Pulmonary artery endothelial cell (primary cell): ENCODE measurements around the gene TEKT2. TPM values are rescaled to one million over a fixed set of nuclear protein-coding genes. Genes with fewer than 3 reads are reported as not detected.

Source experiments
- DNase-seq: peaks from one replicate; pipeline ENCODE4 v3.0.0-alpha.2; 2011; ENCODE audit warnings: low read depth, low spot score
- total RNA-seq: library from RNA; depleted of rRNA; stranded (reverse); fragments of >200 nt; gene quantifications from 2 replicates; pipeline ENCODE4 v1.2.3, GENCODE V29; 2014

Gene TEKT2
- total RNA-seq, 1 donor from 2014 or later, result 0.13 TPM

DNA sequence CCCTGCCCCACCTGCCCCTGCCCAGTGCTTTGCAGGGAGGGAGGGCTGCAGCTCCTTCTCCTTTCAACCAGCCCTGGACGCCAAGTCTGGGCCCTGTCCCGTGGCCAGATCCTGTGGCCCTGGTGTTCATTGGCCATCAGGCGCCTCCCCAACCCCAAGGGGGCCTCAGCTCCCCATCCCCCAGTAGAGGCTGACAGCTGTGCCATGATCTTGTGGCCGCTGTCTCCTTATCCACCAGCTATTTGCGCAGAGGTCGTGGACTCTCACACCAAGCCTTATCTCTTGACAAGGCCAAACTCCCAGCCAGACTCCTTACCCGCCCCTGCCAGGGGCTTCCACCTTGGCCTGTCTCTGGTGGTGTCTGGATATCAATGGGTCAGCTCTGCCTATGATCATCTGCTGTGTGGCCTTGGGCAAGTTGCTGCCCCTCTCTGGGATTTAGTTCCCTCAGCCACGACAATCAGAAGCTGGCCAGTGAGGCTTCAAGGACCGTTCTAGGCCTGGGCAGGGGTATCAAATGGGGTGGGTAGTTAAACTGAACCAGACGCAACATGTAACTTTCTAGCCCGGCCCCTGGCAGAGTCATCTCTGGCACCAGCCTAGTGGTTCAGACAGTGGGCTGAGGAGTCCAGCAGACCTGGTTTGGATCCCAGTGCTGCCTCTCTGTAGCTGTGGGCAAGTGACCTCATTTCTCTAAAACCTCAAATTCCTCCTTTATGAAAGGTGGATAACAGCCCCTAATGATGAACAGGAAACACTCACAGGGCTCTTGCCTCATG, 44.4 kb downstream of the TEKT2 start:
- DNase-seq, result no peak

DNA sequence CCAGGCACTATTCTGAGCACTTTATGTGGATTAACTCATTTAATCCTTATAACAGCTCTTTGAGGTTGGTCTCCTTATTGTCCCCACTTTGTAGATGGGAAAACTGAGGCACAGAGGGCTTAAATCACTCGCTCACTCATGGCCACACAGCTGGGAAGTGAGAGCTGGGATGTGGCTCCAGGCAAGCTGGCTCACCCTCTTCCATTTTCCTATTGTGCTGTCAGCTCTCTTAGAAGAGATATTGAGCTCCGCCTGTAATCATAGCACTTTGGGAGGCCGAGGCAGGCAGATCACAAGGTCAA, 45.0 kb downstream of the TEKT2 start:
- DNase-seq, result no peak

DNA sequence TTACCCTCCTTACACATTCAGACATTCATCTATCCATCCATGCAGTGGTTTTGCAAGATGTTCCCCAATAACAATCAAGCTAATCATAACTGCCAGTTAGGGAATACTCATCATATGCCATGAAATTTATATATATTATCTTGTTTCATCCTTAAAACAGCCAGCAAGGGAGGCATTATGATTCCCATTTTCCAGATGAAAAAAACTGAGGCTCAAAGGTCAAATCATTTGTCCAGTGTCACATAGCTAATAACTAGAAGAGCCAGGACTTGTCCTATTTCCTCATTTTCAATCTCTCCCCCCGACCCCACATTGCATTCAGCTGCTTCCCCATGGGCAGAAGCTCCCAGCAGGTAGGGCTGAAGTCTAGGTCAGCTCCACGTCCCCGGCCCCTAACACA, 48.1 kb downstream of the TEKT2 start:
- no peak for DNase-seq

DNA sequence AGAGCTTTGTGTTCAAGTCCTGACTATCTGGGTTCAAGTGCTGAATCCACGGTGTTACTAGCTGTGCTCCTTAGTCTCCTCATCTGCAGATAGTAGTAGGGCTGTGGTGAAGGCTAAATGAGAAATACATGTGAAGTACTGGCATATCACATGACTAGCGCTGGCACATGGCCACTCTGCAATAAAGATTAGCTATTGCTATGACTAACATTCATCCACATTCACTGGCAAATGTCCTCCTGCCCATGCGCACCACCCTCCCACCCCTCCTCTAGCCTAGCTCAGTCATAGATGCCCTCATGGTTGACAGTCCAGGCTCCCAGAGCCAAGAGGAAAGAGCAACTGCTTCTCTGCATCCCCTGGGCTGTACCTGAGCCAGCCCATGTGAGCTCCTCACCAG, 49.6 kb downstream of the TEKT2 start:
- DNase-seq, result no peak

DNA sequence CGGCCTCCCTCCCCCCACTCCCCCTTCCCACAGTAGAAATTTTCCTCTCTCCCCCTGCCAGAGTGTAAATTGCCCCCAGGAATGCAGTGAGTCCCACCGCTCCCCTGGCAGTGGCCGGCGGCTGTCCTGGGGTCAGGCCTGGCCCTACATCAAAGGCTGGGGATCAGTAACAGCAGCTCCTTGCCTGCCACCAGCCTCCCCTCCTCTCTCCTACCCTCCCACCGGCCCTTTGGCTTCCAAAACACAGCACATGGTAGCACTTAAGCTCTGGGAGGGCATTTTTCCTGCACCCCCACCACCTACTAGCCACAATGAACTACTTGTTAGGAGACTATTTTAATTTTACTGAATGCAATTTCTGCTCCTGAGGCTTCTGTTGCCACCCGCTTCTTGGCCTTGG, 50.1 kb downstream of the TEKT2 start:
- no peak for DNase-seq

DNA sequence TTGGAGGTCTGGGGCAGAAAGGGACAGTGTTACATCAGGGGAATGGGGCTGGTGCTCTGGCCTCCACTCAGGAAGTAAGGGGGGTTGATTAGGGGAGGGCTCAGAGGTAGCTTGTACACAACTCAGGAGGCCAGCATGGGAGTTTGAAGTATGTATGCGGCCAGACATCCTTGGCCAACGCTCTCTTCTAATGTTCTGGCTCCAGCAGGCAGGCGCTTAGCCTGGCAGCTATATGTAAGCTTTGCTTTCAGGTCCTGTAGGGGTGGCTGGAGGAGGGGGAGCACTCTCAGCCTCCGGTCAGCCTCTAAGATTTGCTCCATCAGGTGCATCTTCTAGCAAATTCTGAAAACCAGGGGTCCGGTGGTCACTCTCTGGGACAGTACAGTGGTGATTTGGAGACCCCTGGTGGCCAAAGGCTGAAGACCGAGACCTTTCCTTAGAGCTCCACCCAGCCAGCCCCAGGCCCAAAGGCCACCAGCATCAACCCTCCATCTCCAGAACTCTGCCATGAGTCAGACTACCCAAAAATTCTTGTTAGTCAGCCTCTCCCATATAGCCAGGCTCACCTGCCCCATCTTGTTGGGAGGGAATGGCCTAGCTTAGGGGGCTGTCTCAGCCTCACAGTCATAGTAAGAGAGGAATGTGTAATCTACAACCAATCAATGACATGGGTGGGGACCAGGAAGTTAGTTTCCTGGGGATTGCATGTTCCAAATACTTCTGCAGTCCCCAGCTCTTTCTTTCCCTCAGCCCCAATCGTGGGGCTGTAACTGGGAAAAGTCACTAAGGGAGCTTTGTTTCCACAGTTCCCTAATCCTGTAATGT, 50.8 kb downstream of the TEKT2 start:
- no peak for DNase-seq

DNA sequence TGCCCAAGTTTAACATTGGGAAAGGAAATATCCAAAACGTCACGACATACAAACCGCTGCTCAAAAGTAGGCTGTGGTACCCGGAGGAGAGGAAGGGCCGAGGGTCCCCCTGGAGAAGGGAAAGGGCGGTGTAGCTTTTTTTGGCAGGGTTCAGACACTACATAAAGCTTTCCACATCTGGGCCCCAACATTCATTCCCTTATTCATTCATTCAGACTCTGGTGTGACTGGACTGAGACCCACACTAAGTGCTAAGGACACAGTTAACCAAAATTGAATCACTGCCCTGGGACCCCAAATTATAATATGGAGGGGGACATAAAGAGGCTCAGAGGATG, 51.4 kb downstream of the TEKT2 start:
- DNase-seq, result no peak

DNA sequence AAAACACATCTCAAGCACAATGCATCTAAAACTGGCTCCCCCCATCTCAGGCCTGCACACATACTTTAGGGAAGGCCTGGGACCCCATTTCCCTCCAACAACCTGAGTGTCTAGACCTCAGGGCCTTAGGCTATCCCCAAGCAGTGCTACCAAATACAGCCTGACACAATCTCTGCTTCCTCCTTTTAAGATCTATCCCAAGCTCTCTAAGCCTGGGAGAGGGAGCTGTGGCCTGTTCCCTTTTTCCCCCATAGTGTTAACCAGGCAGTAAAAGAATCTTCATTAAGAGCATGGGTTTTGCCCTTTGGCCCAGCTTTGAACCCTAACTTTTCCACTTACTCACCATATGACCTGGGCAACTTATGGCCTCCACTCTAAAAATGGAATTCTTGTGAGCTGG, 51.9 kb downstream of the TEKT2 start:
- no peak for DNase-seq

DNA sequence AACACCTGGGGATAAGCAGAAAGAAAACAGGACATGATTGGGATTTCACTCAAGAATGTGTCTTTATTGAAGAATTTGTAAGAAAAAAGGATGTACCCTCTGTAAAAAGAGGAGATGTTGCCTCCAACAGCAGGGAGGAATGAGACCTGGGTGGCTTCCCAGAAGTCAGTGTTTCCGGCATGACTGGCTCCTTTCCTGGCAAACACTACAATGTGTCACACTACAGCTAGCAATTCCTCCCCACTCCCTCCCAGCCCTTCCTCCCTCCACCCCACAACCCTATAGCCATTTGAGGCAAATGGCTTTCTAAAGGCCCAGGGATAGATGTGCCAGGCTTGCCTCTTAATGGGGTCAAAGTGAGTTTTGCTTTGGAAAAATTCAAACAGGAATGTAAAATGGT, 52.6 kb downstream of the TEKT2 start:
- peak; percentile 64 for DNase-seq

DNA sequence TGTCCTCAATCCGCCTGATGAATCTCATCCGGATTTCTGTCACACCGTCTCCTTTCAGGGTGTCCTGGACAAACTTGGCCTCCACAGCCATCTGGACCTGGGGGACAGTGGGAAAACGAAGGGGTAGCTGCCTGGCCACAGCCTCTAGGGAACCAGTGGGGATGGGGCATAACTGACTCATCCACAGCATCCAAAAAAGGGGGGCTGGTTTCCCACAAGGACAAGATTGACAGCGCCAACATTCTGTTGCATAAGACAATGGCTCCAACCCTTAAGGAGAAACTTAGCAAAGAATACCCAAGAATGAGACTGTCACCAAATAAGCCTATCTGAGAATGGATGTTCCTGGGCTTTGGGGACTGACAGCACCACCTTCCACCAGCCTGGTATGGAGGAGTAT, 53.3 kb downstream of the TEKT2 start:
- no peak for DNase-seq

DNA sequence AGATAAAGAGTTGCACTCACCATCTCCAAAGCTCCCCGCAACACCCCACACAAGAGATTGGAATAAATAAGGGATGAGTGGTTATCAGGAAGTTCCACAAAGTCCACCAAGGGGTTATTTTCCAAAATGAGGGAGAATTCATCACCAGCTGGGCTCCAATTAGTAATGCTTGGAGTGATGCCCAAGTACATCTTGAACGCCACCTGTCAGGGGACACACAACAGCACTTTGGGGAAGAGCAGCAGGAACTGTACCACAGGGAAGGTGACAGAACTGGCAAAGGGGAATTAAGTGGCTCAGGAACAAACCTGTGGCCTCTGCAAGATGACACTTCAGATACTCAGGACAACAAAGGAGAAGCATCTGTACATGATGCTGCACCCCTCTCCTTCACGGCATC, 53.9 kb downstream of the TEKT2 start:
- no peak for DNase-seq

Other genes starting within 250 kb of the TEKT2 start
- gene AGO1, start 200.9 kb upstream of the TEKT2 start, total RNA-seq, result 12.4 and 18.3 TPM in 2 replicates
- 17.1 and 25.3 TPM in 2 replicates for gene AGO3, start 153.0 kb upstream of the TEKT2 start, total RNA-seq
- gene ADPRS, start 4.8 kb downstream of the TEKT2 start, total RNA-seq, result 32.6 and 43.5 TPM in 2 replicates
- gene COL8A2, start 41.1 kb downstream of the TEKT2 start, total RNA-seq, result 3.7 and 5.6 TPM in 2 replicates
- 106 and 117 TPM in 2 replicates for gene TRAPPC3, start 65.4 kb downstream of the TEKT2 start, total RNA-seq
- 77.1 and 91.4 TPM in 2 replicates for gene MAP7D1, start 72.1 kb downstream of the TEKT2 start, total RNA-seq
- 152 and 167 TPM in 2 replicates for gene THRAP3, start 140.3 kb downstream of the TEKT2 start, total RNA-seq
- gene SH3D21, start 222.3 kb downstream of the TEKT2 start, total RNA-seq, result 1.1 TPM in 2 replicates
- gene EVA1B, start 239.6 kb downstream of the TEKT2 start, total RNA-seq, result 108 and 133 TPM in 2 replicates